ENCODE results near the gene GPRIN2.
"Not testable (repeated sequence)": the region's sequence is repeated elsewhere in the genome, so short reads cannot be mapped to it uniquely, and the experiment has no call there.

The GPRIN2 gene

GRCh38 chr10:46520381-46520780 lies 36.1 kb downstream of the GPRIN2 start:
- Histone ChIP-seq H3K27me3 (ENCODE audit: control insufficient read depth in 5 of 5, insufficient read depth in 4 of 5, low read length in 5 of 5) (peaks cover 0 to 12% (median 10%) of the 10 kb centered on the region in 5 donors), H3K4me3 (ENCODE audit: low read depth in 1 of 5, low read length in 5 of 5) (no peak overlapping the region), H3K27ac (ENCODE audit: low read depth, low read length) (no peak overlapping the region), H3K9ac (ENCODE audit: low read length in 5 of 5) (no peak overlapping the region), H3K9me3 (ENCODE audit: control insufficient read depth in 5 of 5, low read length in 5 of 5) (no peaks in the 10 kb centered on the region), H3K36me3 (ENCODE audit: control insufficient read depth in 5 of 5, insufficient read depth in 5 of 5, low read length in 5 of 5) (no peaks in the 10 kb centered on the region), H3K4me1 (ENCODE audit: control insufficient read depth in 5 of 5, insufficient read depth in 5 of 5, low read length in 5 of 5) (peaks cover 0 to 10% (median 0%) of the 10 kb centered on the region in 5 donors)

- H3K27me3 ChIP-seq (ENCODE audit: control insufficient read depth in 5 of 5, insufficient read depth in 4 of 5, low read length in 5 of 5) = peaks cover 0 to 15% (median 10%) of the 10 kb centered on the region in 5 donors
- no peak overlapping the region for H3K27ac ChIP-seq (ENCODE audit: low read depth, low read length)
- H3K9me3 ChIP-seq (ENCODE audit: control insufficient read depth in 5 of 5, low read length in 5 of 5) = no peaks in the 10 kb centered on the region
- H3K36me3 ChIP-seq (ENCODE audit: control insufficient read depth in 5 of 5, insufficient read depth in 5 of 5, low read length in 5 of 5) = no peaks in the 10 kb centered on the region
- H3K4me3 ChIP-seq (ENCODE audit: low read depth in 1 of 5, low read length in 5 of 5) = no peak overlapping the region
- no peak overlapping the region for H3K9ac ChIP-seq (ENCODE audit: low read length in 5 of 5)
- no peaks in the 10 kb centered on the region for H3K4me1 ChIP-seq (ENCODE audit: control insufficient read depth in 5 of 5, insufficient read depth in 5 of 5, low read length in 5 of 5)
Measured at GRCh38 chr10:46518028-46518725, 38.3 kb downstream of the GPRIN2 start.

GRCh38 chr10:46517541-46517940 lies 38.9 kb downstream of the GPRIN2 start:
- no peaks in the 10 kb centered on the region for H3K4me1 ChIP-seq (ENCODE audit: control insufficient read depth in 5 of 5, insufficient read depth in 5 of 5, low read length in 5 of 5)

GRCh38 chr10:46516660-46517416 lies 39.6 kb downstream of the GPRIN2 start:
- Histone ChIP-seq H3K9ac (ENCODE audit: low read length in 5 of 5) (no peak overlapping the region), H3K9me3 (ENCODE audit: control insufficient read depth in 5 of 5, low read length in 5 of 5) (no peaks in the 10 kb centered on the region), H3K4me3 (ENCODE audit: low read depth in 1 of 5, low read length in 5 of 5) (no peak overlapping the region), H3K4me1 (ENCODE audit: control insufficient read depth in 5 of 5, insufficient read depth in 5 of 5, low read length in 5 of 5) (no peaks in the 10 kb centered on the region), H3K36me3 (ENCODE audit: control insufficient read depth in 5 of 5, insufficient read depth in 5 of 5, low read length in 5 of 5) (no peaks in the 10 kb centered on the region), H3K27ac (ENCODE audit: low read depth, low read length) (no peak overlapping the region), H3K27me3 (ENCODE audit: control insufficient read depth in 5 of 5, insufficient read depth in 4 of 5, low read length in 5 of 5) (peaks cover 0 to 15% (median 6%) of the 10 kb centered on the region in 5 donors)

More at GRCh38 chr10:46517541-46517940, 38.9 kb downstream of the GPRIN2 start:
- Histone ChIP-seq H3K9me3 (ENCODE audit: control insufficient read depth in 5 of 5, low read length in 5 of 5) (no peaks in the 10 kb centered on the region), H3K27me3 (ENCODE audit: control insufficient read depth in 5 of 5, insufficient read depth in 4 of 5, low read length in 5 of 5) (peaks cover 0 to 15% (median 8%) of the 10 kb centered on the region in 5 donors), H3K9ac (ENCODE audit: low read length in 5 of 5) (no peak overlapping the region), H3K4me3 (ENCODE audit: low read depth in 1 of 5, low read length in 5 of 5) (no peak overlapping the region), H3K36me3 (ENCODE audit: control insufficient read depth in 5 of 5, insufficient read depth in 5 of 5, low read length in 5 of 5) (no peaks in the 10 kb centered on the region), H3K27ac (ENCODE audit: low read depth, low read length) (no peak overlapping the region)

GRCh38 chr10:46515793-46516192 lies 40.7 kb downstream of the GPRIN2 start:
- Histone ChIP-seq H3K27ac (ENCODE audit: low read depth, low read length) (no peak overlapping the region), H3K9ac (ENCODE audit: low read length in 5 of 5) (no peak overlapping the region), H3K27me3 (ENCODE audit: control insufficient read depth in 5 of 5, insufficient read depth in 4 of 5, low read length in 5 of 5) (peaks cover 0 to 15% (median 6%) of the 10 kb centered on the region in 5 donors), H3K36me3 (ENCODE audit: control insufficient read depth in 5 of 5, insufficient read depth in 5 of 5, low read length in 5 of 5) (no peaks in the 10 kb centered on the region), H3K9me3 (ENCODE audit: control insufficient read depth in 5 of 5, low read length in 5 of 5) (no peaks in the 10 kb centered on the region), H3K4me3 (ENCODE audit: low read depth in 1 of 5, low read length in 5 of 5) (no peak overlapping the region), H3K4me1 (ENCODE audit: control insufficient read depth in 5 of 5, insufficient read depth in 5 of 5, low read length in 5 of 5) (no peaks in the 10 kb centered on the region)

- H3K27ac ChIP-seq (ENCODE audit: low read depth, low read length) = no peak overlapping the region
- H3K4me1 ChIP-seq (ENCODE audit: control insufficient read depth in 5 of 5, insufficient read depth in 5 of 5, low read length in 5 of 5) = no peaks in the 10 kb centered on the region
- H3K4me3 ChIP-seq (ENCODE audit: low read depth in 1 of 5, low read length in 5 of 5) = no peak overlapping the region
- H3K9ac ChIP-seq (ENCODE audit: low read length in 5 of 5) = no peak overlapping the region
- H3K27me3 ChIP-seq (ENCODE audit: control insufficient read depth in 5 of 5, insufficient read depth in 4 of 5, low read length in 5 of 5) = peaks cover 0 to 13% (median 5%) of the 10 kb centered on the region in 5 donors
- no peaks in the 10 kb centered on the region for H3K9me3 ChIP-seq (ENCODE audit: control insufficient read depth in 5 of 5, low read length in 5 of 5)
- no peaks in the 10 kb centered on the region for H3K36me3 ChIP-seq (ENCODE audit: control insufficient read depth in 5 of 5, insufficient read depth in 5 of 5, low read length in 5 of 5)
Measured at GRCh38 chr10:46515366-46515765, 41.1 kb downstream of the GPRIN2 start.

GRCh38 chr10:46514899-46515298 lies 41.6 kb downstream of the GPRIN2 start:
- H3K4me1 ChIP-seq (ENCODE audit: control insufficient read depth in 5 of 5, insufficient read depth in 5 of 5, low read length in 5 of 5) = no peaks in the 10 kb centered on the region
- H3K4me3 ChIP-seq (ENCODE audit: low read depth in 1 of 5, low read length in 5 of 5) = no peak overlapping the region
- H3K27me3 ChIP-seq (ENCODE audit: control insufficient read depth in 5 of 5, insufficient read depth in 4 of 5, low read length in 5 of 5) = peaks cover 0 to 12% (median 5%) of the 10 kb centered on the region in 5 donors
- H3K9me3 ChIP-seq (ENCODE audit: control insufficient read depth in 5 of 5, low read length in 5 of 5) = no peaks in the 10 kb centered on the region
- H3K36me3 ChIP-seq (ENCODE audit: control insufficient read depth in 5 of 5, insufficient read depth in 5 of 5, low read length in 5 of 5) = no peaks in the 10 kb centered on the region
- H3K27ac ChIP-seq (ENCODE audit: low read depth, low read length) = no peak overlapping the region
- H3K9ac ChIP-seq (ENCODE audit: low read length in 5 of 5) = no peak overlapping the region

GRCh38 chr10:46514431-46514861 lies 42.0 kb downstream of the GPRIN2 start:
- no peaks in the 10 kb centered on the region for H3K9me3 ChIP-seq (ENCODE audit: control insufficient read depth in 5 of 5, low read length in 5 of 5)
- no peak overlapping the region for H3K27ac ChIP-seq (ENCODE audit: low read depth, low read length)
- H3K4me3 ChIP-seq (ENCODE audit: low read depth in 1 of 5, low read length in 5 of 5) = no peak overlapping the region
- no peaks in the 10 kb centered on the region for H3K4me1 ChIP-seq (ENCODE audit: control insufficient read depth in 5 of 5, insufficient read depth in 5 of 5, low read length in 5 of 5)
- no peaks in the 10 kb centered on the region for H3K36me3 ChIP-seq (ENCODE audit: control insufficient read depth in 5 of 5, insufficient read depth in 5 of 5, low read length in 5 of 5)
- peaks cover 0 to 12% (median 5%) of the 10 kb centered on the region in 5 donors for H3K27me3 ChIP-seq (ENCODE audit: control insufficient read depth in 5 of 5, insufficient read depth in 4 of 5, low read length in 5 of 5)
- H3K9ac ChIP-seq (ENCODE audit: low read length in 5 of 5) = no peak overlapping the region

- not testable (repeated sequence) for H3K4me3 ChIP-seq (ENCODE audit: low read depth in 1 of 5, low read length in 5 of 5)
Measured at GRCh38 chr10:46513333-46513732, 43.1 kb downstream of the GPRIN2 start.

GRCh38 chr10:46512725-46513124 lies 43.7 kb downstream of the GPRIN2 start:
- peaks cover 0 to 12% (median 5%) of the 10 kb centered on the region in 5 donors for H3K27me3 ChIP-seq (ENCODE audit: control insufficient read depth in 5 of 5, insufficient read depth in 4 of 5, low read length in 5 of 5)
- not testable (repeated sequence) for H3K9ac ChIP-seq (ENCODE audit: low read length in 5 of 5); H3K4me3 ChIP-seq (ENCODE audit: low read depth in 1 of 5, low read length in 5 of 5); H3K9me3 ChIP-seq (ENCODE audit: control insufficient read depth in 5 of 5, low read length in 5 of 5); H3K27ac ChIP-seq (ENCODE audit: low read depth, low read length); H3K36me3 ChIP-seq (ENCODE audit: control insufficient read depth in 5 of 5, insufficient read depth in 5 of 5, low read length in 5 of 5); H3K4me1 ChIP-seq (ENCODE audit: control insufficient read depth in 5 of 5, insufficient read depth in 5 of 5, low read length in 5 of 5)

More at GRCh38 chr10:46513333-46513732, 43.1 kb downstream of the GPRIN2 start:
- H3K36me3 ChIP-seq (ENCODE audit: control insufficient read depth in 5 of 5, insufficient read depth in 5 of 5, low read length in 5 of 5); H3K4me1 ChIP-seq (ENCODE audit: control insufficient read depth in 5 of 5, insufficient read depth in 5 of 5, low read length in 5 of 5); H3K9me3 ChIP-seq (ENCODE audit: control insufficient read depth in 5 of 5, low read length in 5 of 5); H3K27ac ChIP-seq (ENCODE audit: low read depth, low read length); H3K9ac ChIP-seq (ENCODE audit: low read length in 5 of 5): not testable (repeated sequence)
- H3K27me3 ChIP-seq (ENCODE audit: control insufficient read depth in 5 of 5, insufficient read depth in 4 of 5, low read length in 5 of 5) = peaks cover 0 to 12% (median 5%) of the 10 kb centered on the region in 5 donors

All from subcutaneous abdominal adipose tissue (tissue), 5 donors.